DMS114 treated with DMSO at 0.1 percent for 48 hours (cell line): Measurements from ENCODE around the gene OR10G6.
"Not testable (repeated sequence)": the region's sequence is repeated elsewhere in the genome, so short reads cannot be mapped to it uniquely, and the experiment has no call there.

Experiments used
- DNase-seq: peaks from one replicate; lab custom pipeline; 2025; ENCODE audit not compliant: unreplicated experiment; lab: John Stamatoyannopoulos, UW

The OR10G6 gene

GRCh38 chr11:123995119-123995518 is at the start of gene OR10G6:
OR10G6 (minus strand) TSS chr11:123995161; CDS start chr11:123995161, 0 bp downstream.
- no peak for DNase-seq

- DNase-seq = no peak
These were observed 48.5 kb upstream of the OR10G6 start for GRCh38 chr11:124043420-124043819.

- no peak for DNase-seq
These were observed 46.3 kb upstream of the OR10G6 start, which contains the start of gene OR10G7 for GRCh38 chr11:124041254-124041653. OR10G7 (minus strand) TSS chr11:124041325; CDS start chr11:124039001, 2,324 bp downstream.

- DNase-seq = no peak
These were observed 44.6 kb upstream of the OR10G6 start for GRCh38 chr11:124039557-124039956.

GRCh38 chr11:124036666-124037065 is 41.7 kb upstream of the OR10G6 start:
- no peak for DNase-seq

- no peak for DNase-seq
These were observed 31.5 kb upstream of the OR10G6 start, which contains the start of gene OR10G8 for GRCh38 chr11:124026498-124026897. OR10G8 (plus strand) TSS chr11:124026798; CDS start chr11:124029623, 2,825 bp downstream.

GRCh38 chr11:124015837-124016236 is 20.9 kb upstream of the OR10G6 start:
- not testable (repeated sequence) for DNase-seq

GRCh38 chr11:124012697-124013096 is 17.7 kb upstream of the OR10G6 start, which contains the start of gene OR10G4:
OR10G4 (plus strand) TSS chr11:124012997; CDS start chr11:124015575, 2,578 bp downstream.
- DNase-seq = no peak

- no peak for DNase-seq
These were observed 15.7 kb downstream of the OR10G6 start for GRCh38 chr11:123979311-123979710.

- DNase-seq = no peak
These were observed 17.1 kb downstream of the OR10G6 start, which contains the start of gene OR10S1 for GRCh38 chr11:123977731-123978347. OR10S1 (minus strand) TSS chr11:123977781; CDS start chr11:123977664, 117 bp downstream.

- no peak for DNase-seq
These were observed 18.0 kb downstream of the OR10G6 start for GRCh38 chr11:123976770-123977560.

GRCh38 chr11:123973816-123974215 is 21.1 kb downstream of the OR10G6 start:
- no peak for DNase-seq

- no peak for DNase-seq
These were observed 38.2 kb downstream of the OR10G6 start for GRCh38 chr11:123956752-123957151.

GRCh38 chr11:123945132-123945531 is 49.8 kb downstream of the OR10G6 start:
- no peak for DNase-seq
